Natural killer cell (primary cell): ENCODE data around the gene INTS15. TPM values are rescaled to one million over a fixed set of nuclear protein-coding genes. Genes with fewer than 3 reads are reported as not detected.

Experiments used
- ATAC-seq, 3 donors: fragments of 150-1000 bp in 2 of 3; fragments of 200-7000 bp in 1 of 3; cut with Tn5 transposase; 1 replicate in 1 of 3; 2 replicates in 2 of 3; pipeline ENCODE4 v1.10.0; 2021; ENCODE audit warnings: mild to moderate bottlenecking in 2 of 3, moderate library complexity in 2 of 3
- DNase-seq, 2 donors: peaks; one replicate each; pipeline versions ENCODE4 v3.0.0 to v3.0.0-alpha.2; 2013 to 2021; ENCODE audit warnings: mixed read lengths in 1 of 2
- H3K27ac ChIP-seq: one replicate; pipeline ENCODE4 v1.5.1; 2013; ENCODE audit warnings: mild to moderate bottlenecking, low read length
- H3K27me3 ChIP-seq: one replicate; pipeline ENCODE4 v1.6.1; 2013; ENCODE audit warnings: low read length; ENCODE audit not compliant: control insufficient read depth, insufficient read depth
- H3K36me3 ChIP-seq: one replicate; pipeline ENCODE4 v1.6.1; 2013; ENCODE audit warnings: low read length; ENCODE audit not compliant: control insufficient read depth, insufficient read depth
- H3K4me1 ChIP-seq: one replicate; pipeline ENCODE4 v1.6.1; 2013; ENCODE audit warnings: low read length; ENCODE audit not compliant: control insufficient read depth, insufficient read depth
- H3K4me3 ChIP-seq: one replicate; pipeline ENCODE4 v1.5.1; 2013; ENCODE audit warnings: low read length
- H3K9me3 ChIP-seq: one replicate; pipeline ENCODE4 v1.6.1; 2013; ENCODE audit warnings: low read length; ENCODE audit not compliant: control insufficient read depth, insufficient read depth
- H3K27ac Mint-ChIP-seq, 2 donors: one replicate each; pipeline ENCODE4 v1.8.0; 2022; ENCODE audit warnings: mild to moderate bottlenecking in 2 of 2, mixed read lengths in 2 of 2, moderate library complexity in 1 of 2
- H3K27me3 Mint-ChIP-seq, 2 donors: one replicate each; pipeline ENCODE4 v1.8.0; 2022; ENCODE audit warnings: low read depth in 2 of 2, mixed read lengths in 2 of 2
- H3K36me3 Mint-ChIP-seq: one replicate; pipeline ENCODE4 v1.8.0; 2022; ENCODE audit warnings: mixed read lengths
- H3K4me1 Mint-ChIP-seq, 2 donors: one replicate each; pipeline ENCODE4 v1.8.0; 2022; ENCODE audit warnings: mixed read lengths in 2 of 2
- H3K4me3 Mint-ChIP-seq: one replicate; pipeline ENCODE4 v1.8.0; 2022; ENCODE audit warnings: mild to moderate bottlenecking, moderate library complexity, mixed read lengths
- H3K9me3 Mint-ChIP-seq, 2 donors: one replicate each; pipeline ENCODE4 v1.8.0; 2022; ENCODE audit warnings: mixed read lengths in 2 of 2
- WGBS: methylation state at CpG from one replicate; pipeline ENCODE4 v1.1.7; 2013; ENCODE audit warnings: missing lambda C conversion rate; ENCODE audit not compliant: insufficient coverage; 5-methylcytosine and 5-hydroxymethylcytosine counted together
- intact Hi-C: fragments of 100-400 bp; cut with micrococcal nuclease; formaldehyde crosslinking; loops from one replicate; pipeline ENCODE4 v1.14.2; 2022
- total RNA-seq, 4 donors: library from RNA; stranded (reverse); fragments of 120-200 nt in 1 of 4; gene quantifications; one replicate each; pipeline versions ENCODE4 v1.2.3 to v1.2.4, GENCODE V29; 2013 to 2022
- TF ChIP-seq, protein P1 (sequence below): fragments of 200-600 bp; IDR thresholded peaks from one replicate; pipeline ENCODE4 v1.8.0; 2022; ENCODE audit warnings: antibody characterized with exemption

The INTS15 gene
- total RNA-seq, 3 donors from 2014 or later (not counting 1 experiment from before 2014, with no cell fraction given), result 47.5 to 70.1 (median 60.7) TPM

DNA sequence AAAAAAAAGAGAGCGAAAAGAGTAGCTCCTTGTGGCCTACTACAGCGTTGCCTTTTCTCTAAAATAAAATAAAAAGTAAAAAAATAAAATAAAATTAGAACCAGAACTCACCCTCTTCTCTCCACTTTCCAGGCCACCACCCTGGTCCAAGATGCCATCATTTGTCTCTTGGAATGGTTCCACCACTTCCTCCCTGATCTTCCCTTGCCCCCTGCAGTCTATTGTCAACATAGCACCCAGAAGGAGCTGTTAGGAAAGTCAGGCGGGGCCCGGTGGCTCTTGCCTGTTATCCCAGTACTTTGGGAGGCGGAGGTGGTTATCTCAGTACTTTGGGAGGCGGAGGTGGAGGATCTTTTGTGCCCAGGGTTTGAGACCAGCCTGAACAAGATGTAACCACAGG lies 31.0 kb upstream of the INTS15 start:
- Histone ChIP-seq H3K36me3 (no peaks in the 10 kb centered on the region), H3K27me3 (no peaks in the 10 kb centered on the region), H3K4me1 (no peaks in the 10 kb centered on the region), H3K27ac (no peak overlapping the region), H3K4me3 (no peak overlapping the region), H3K9me3 (no peaks in the 10 kb centered on the region)
- 41% methylated on average over 4 of the region's 6 CpGs for WGBS
- no peak overlapping the region for H3K27ac Mint-ChIP-seq
- no peaks in the 10 kb centered on the region for H3K36me3 Mint-ChIP-seq
- H3K4me1 Mint-ChIP-seq, result no peaks in the 10 kb centered on the region
- TF ChIP-seq, protein P1, sequence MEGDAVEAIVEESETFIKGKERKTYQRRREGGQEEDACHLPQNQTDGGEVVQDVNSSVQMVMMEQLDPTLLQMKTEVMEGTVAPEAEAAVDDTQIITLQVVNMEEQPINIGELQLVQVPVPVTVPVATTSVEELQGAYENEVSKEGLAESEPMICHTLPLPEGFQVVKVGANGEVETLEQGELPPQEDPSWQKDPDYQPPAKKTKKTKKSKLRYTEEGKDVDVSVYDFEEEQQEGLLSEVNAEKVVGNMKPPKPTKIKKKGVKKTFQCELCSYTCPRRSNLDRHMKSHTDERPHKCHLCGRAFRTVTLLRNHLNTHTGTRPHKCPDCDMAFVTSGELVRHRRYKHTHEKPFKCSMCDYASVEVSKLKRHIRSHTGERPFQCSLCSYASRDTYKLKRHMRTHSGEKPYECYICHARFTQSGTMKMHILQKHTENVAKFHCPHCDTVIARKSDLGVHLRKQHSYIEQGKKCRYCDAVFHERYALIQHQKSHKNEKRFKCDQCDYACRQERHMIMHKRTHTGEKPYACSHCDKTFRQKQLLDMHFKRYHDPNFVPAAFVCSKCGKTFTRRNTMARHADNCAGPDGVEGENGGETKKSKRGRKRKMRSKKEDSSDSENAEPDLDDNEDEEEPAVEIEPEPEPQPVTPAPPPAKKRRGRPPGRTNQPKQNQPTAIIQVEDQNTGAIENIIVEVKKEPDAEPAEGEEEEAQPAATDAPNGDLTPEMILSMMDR, result no peak
- no peak for ATAC-seq
- peak in 1 of 2 donors; percentile 57 for DNase-seq
- no peaks in the 10 kb centered on the region for H3K9me3 Mint-ChIP-seq
- intact Hi-C loops, result no loop called here
- H3K27me3 Mint-ChIP-seq, result peaks cover 5 to 10% of the 10 kb centered on the region in 2 donors
- H3K4me3 Mint-ChIP-seq, result no peak overlapping the region

DNA sequence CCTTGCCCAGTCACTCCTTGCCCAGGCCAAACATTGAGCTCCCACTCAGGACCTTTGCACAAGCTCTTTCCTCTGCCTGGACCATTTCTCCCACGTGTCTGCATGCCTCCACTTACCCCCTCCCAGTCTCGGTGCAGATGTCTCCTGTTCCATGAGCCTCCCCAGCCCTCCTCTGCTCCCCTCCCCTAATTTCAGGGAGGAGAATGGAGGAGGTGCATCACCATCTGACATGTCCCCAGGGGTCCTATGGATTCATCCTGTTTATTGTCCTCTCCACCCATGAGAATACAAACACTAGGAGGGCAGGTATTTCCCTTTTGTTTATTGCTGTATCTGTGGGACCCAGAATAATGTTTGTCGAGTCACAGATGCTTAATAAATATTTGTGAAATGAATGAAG lies 29.9 kb upstream of the INTS15 start:
- ATAC-seq (no peak), DNase-seq (no peak)
- H3K4me3 Mint-ChIP-seq, result no peak overlapping the region
- Histone ChIP-seq H3K27ac (no peak overlapping the region), H3K27me3 (no peaks in the 10 kb centered on the region), H3K36me3 (no peaks in the 10 kb centered on the region), H3K9me3 (no peaks in the 10 kb centered on the region), H3K4me3 (no peak overlapping the region), H3K4me1 (no peaks in the 10 kb centered on the region)
- H3K9me3 Mint-ChIP-seq, result no peaks in the 10 kb centered on the region
- TF ChIP-seq, protein P1, result no peak
- H3K36me3 Mint-ChIP-seq, result no peaks in the 10 kb centered on the region
- H3K27me3 Mint-ChIP-seq, result peaks cover 5 to 10% of the 10 kb centered on the region in 2 donors
- no peak overlapping the region for H3K27ac Mint-ChIP-seq
- no peaks in the 10 kb centered on the region for H3K4me1 Mint-ChIP-seq
- 31% methylated on average over 1 of the region's 3 CpGs for WGBS
- intact Hi-C loops, result no loop called here

DNA sequence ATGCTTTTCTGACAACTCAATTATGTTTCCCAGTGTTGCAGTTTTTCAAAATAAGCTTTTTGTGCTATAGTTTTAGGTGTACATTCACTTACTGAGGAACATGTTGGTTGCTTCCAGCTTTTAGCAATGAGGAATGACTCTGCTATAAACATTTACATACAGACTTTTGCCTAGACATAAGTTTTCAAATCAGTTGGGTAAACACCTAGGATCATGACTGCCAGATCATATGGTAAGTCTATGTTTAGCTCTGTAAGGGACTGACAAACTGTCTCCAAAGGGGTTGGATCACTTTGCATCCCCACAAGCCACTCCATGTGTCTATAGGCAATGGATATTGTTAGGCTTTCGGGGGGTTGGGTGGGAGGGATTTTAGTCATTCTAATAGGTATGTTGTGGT lies 27.7 kb upstream of the INTS15 start:
- no peaks in the 10 kb centered on the region for H3K4me1 ChIP-seq
- intact Hi-C loops, result no loop called here
- no peaks in the 10 kb centered on the region for H3K9me3 Mint-ChIP-seq
- H3K27me3 ChIP-seq, result no peaks in the 10 kb centered on the region
- H3K27ac ChIP-seq, result no peak overlapping the region
- no peak for DNase-seq
- no peak overlapping the region for H3K4me3 Mint-ChIP-seq
- H3K27me3 Mint-ChIP-seq, result peaks cover 7 to 10% of the 10 kb centered on the region in 2 donors
- H3K36me3 Mint-ChIP-seq, result no peaks in the 10 kb centered on the region
- no CpG with 5 or more reads among the region's 1 CpG for whole genome bisulfite sequencing
- no peak overlapping the region for H3K27ac Mint-ChIP-seq
- H3K9me3 ChIP-seq, result no peaks in the 10 kb centered on the region
- no peaks in the 10 kb centered on the region for H3K36me3 ChIP-seq
- H3K4me3 ChIP-seq, result no peak overlapping the region
- TF ChIP-seq, protein P1, result no peak
- no peak for ATAC-seq
- no peaks in the 10 kb centered on the region for H3K4me1 Mint-ChIP-seq
